Measurements from ENCODE around the gene IFT57. TPM values are rescaled to one million over a fixed set of nuclear protein-coding genes. Genes with fewer than 3 reads are reported as not detected.

IFT57 gene
- total and polyA plus RNA-seq, 2 of the 8 experiments (the other 6 are each of a cell fraction or from before 2014, with no cell fraction given): 15.1 to 27.8 TPM

DNA sequence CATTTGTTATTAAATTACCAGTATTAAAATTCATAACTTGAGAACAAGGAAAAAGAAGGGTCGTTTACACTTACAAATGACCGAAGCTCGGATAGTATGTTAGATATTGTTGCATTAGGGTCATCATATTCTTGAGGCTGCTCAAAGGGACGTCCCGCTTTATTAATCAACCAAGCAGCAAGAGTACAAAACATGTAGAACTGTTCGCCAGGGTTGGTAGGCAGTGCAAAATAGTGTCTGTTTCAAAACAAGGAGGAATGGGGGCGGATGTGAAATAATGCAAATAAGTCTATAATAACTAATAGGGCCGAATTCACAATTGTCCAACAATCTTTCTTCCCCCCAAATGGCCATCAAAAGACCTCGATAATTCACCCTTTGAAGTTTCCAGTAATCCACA, 2.9 kb downstream of the IFT57 start (continued):
- TF ChIP-seq CEBPB (IDR thresholded peaks at IDR 0.05; ENCODE audit: low read depth, low read length): no peak
- no peak for TF ChIP-seq TAF1 (IDR thresholded peaks at IDR 0.05; ENCODE audit: low read depth, low read length)
- TF ChIP-seq RFX5 (IDR thresholded peaks at IDR 0.05; ENCODE audit: borderline replicate concordance, low read depth, low read length): no peak
- no peak for TF ChIP-seq KDM5A (IDR thresholded peaks at IDR 0.05; ENCODE audit: low read length)
- TF ChIP-seq KDM1A (IDR thresholded peaks at IDR 0.05; ENCODE audit: borderline replicate concordance, low read length): no peak
